SK-N-MC (cell line): ENCODE data around the gene OPN4.

ENCODE experiments used
- EZH2 ChIP-seq: fragments of 200-600 bp; sonication (generic); IDR thresholded peaks from one replicate; pipeline ENCODE4 v1.6.1; 2017; ENCODE audit warnings: antibody characterized with exemption
- FOXP2 ChIP-seq: optimal IDR thresholded peaks from 2 replicates; pipeline ENCODE3; 2011; ENCODE audit warnings: mild to moderate bottlenecking, moderate library complexity; ENCODE audit not compliant: insufficient read depth; ENCODE audit errors: extremely low read length, control extremely low read depth
- POLR2AphosphoS5 ChIP-seq: IDR thresholded peaks from 2 replicates; pipeline ENCODE4 v1.6.1; 2012; ENCODE audit warnings: mild to moderate bottlenecking, low read depth, low read length, borderline replicate concordance

DNA sequence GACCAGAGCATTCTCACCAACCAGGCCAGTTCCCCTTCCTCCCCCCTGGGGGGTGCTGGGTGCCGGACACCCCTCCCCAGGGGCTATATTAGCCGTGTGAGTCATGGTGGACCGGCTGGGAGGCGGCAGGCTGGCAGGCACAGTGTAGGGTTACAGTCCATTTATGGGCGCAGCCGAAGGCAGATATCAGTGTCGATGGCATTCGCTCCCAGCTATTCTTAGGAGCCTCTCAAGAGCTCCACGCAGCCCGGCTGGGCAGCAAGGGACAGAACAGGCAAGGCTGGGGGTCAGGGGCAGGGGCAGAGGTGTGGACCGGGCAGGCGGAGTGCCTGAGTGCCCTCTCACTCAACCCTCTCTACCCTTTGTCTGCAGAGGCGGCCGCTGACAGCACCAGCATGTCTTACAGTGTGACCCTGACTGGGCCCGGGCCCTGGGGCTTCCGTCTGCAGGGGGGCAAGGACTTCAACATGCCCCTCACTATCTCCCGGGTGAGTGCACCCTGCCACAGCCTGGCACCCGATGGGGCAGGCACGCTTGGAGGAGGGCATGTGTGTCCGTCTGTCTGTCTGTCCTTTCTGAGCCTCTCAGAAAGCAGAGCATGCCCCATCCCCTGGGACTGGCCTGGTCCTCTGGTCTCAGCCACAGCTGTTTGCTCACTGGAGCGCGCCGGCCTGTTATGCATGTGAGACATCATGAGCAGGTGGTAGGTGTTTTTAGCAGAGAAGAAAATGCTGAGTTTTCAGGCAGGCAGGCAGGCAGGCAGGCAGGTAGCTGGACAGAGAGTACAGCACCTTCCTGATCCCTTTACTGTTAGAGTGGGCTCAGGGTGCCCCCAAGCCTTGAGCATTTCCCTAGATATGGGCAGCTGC is 14.2 kb downstream of the OPN4 start, which contains the start of gene LDB3:
- TF ChIP-seq POLR2AphosphoS5 (no peak), EZH2 (no peak), FOXP2 (no peak)
